Thoracic aorta (tissue), 2 donors: Measurements from ENCODE around the gene CPSF4L. TPM values are rescaled to one million over a fixed set of nuclear protein-coding genes. Genes with fewer than 3 reads are reported as not detected.

ENCODE experiments used
- ATAC-seq: fragments of 150-250 bp; one replicate; pipeline ENCODE4 v1.8.0; 2017; ENCODE audit warnings: low read depth; ENCODE audit not compliant: insufficient number of reproducible peaks, low FRiP score
- DNase-seq: peaks from one replicate; pipeline ENCODE4 v3.0.0-alpha.2; 2020; ENCODE audit warnings: low spot score
- H3K27ac ChIP-seq, 2 donors: fragments of 200-600 bp; sonication (generic); 1 replicate in 1 of 2; 2 replicates in 1 of 2; pipeline ENCODE4 v1.5.1; 2016; ENCODE audit warnings: mild to moderate bottlenecking in 2 of 2, moderate library complexity in 2 of 2
- H3K27me3 ChIP-seq: fragments of 200-600 bp; sonication (generic); replicated peaks from 2 replicates; pipeline ENCODE4 v1.6.0; 2016; ENCODE audit warnings: mild to moderate bottlenecking; ENCODE audit not compliant: insufficient read depth
- H3K36me3 ChIP-seq: fragments of 200-600 bp; sonication (generic); one replicate; pipeline ENCODE4 v1.5.1; 2016
- H3K4me1 ChIP-seq, 2 donors: fragments of 200-600 bp; sonication (generic); 1 replicate in 1 of 2; 2 replicates in 1 of 2; pipeline versions ENCODE4 v1.5.1 to v1.6.0; 2016; ENCODE audit warnings: low read depth in 2 of 2, mild to moderate bottlenecking in 1 of 2; ENCODE audit not compliant: control insufficient read depth in 1 of 2
- H3K4me3 ChIP-seq: fragments of 200-600 bp; sonication (generic); 2 replicates; pipeline ENCODE4 v1.5.1; 2016; ENCODE audit warnings: mild to moderate bottlenecking
- H3K9me3 ChIP-seq: fragments of 200-600 bp; sonication (generic); 2 replicates; pipeline ENCODE4 v1.5.1; 2016
- CTCF ChIP-seq: fragments of 200-600 bp; sonication (generic); IDR thresholded peaks from one replicate; pipeline ENCODE4 v1.5.1; 2019; ENCODE audit warnings: antibody characterized with exemption
- total RNA-seq, 2 donors: library from RNA; depleted of rRNA; stranded (reverse); fragments of >200 nt; gene quantifications; one replicate each; pipeline versions ENCODE4 v1.1.0 to v1.2.3, GENCODE V29; 2016

Gene CPSF4L
- total RNA-seq, 2 donors from 2014 or later = not detected

- no peak overlapping the region for H3K27ac ChIP-seq
- H3K36me3 ChIP-seq = peaks cover 4% of the 10 kb centered on the region
- no peak overlapping the region for H3K4me3 ChIP-seq
- no peak for DNase-seq
- ATAC-seq = no peak
- no peaks in the 10 kb centered on the region for H3K9me3 ChIP-seq
- no peak for TF ChIP-seq CTCF
- no peaks in the 10 kb centered on the region for H3K4me1 ChIP-seq
- no peaks in the 10 kb centered on the region for H3K27me3 ChIP-seq
Observed at GRCh38 chr17:73251871-73252270, 9.8 kb downstream of the CPSF4L start.

- no peaks in the 10 kb centered on the region for H3K27me3 ChIP-seq
- H3K27ac ChIP-seq = no peak overlapping the region
- H3K36me3 ChIP-seq = peaks cover 6% of the 10 kb centered on the region
- TF ChIP-seq CTCF = no peak
- ATAC-seq (no peak), DNase-seq (no peak)
- H3K4me1 ChIP-seq = no peaks in the 10 kb centered on the region
- no peak overlapping the region for H3K4me3 ChIP-seq
- H3K9me3 ChIP-seq = no peaks in the 10 kb centered on the region
Observed at GRCh38 chr17:73250851-73251640, 10.6 kb downstream of the CPSF4L start.

GRCh38 chr17:73249700-73250099 is 12.0 kb downstream of the CPSF4L start:
- Histone ChIP-seq H3K27me3 (no peaks in the 10 kb centered on the region), H3K27ac (no peak overlapping the region), H3K36me3 (peaks cover 6% of the 10 kb centered on the region), H3K4me3 (no peak overlapping the region), H3K9me3 (no peaks in the 10 kb centered on the region), H3K4me1 (no peaks in the 10 kb centered on the region)
- ATAC-seq (no peak), DNase-seq (no peak)
- no peak for TF ChIP-seq CTCF

- H3K9me3 ChIP-seq = no peaks in the 10 kb centered on the region
- no peak overlapping the region for H3K27ac ChIP-seq
- peaks cover 9% of the 10 kb centered on the region for H3K36me3 ChIP-seq
- H3K4me3 ChIP-seq = no peak overlapping the region
- TF ChIP-seq CTCF = no peak
- ATAC-seq (no peak), DNase-seq (no peak)
- H3K4me1 ChIP-seq = no peaks in the 10 kb centered on the region
- no peaks in the 10 kb centered on the region for H3K27me3 ChIP-seq
Observed at GRCh38 chr17:73248532-73248931, 13.1 kb downstream of the CPSF4L start.

GRCh38 chr17:73247726-73248125 is 14.0 kb downstream of the CPSF4L start:
- Histone ChIP-seq H3K9me3 (no peaks in the 10 kb centered on the region), H3K27ac (no peak overlapping the region), H3K4me1 (no peaks in the 10 kb centered on the region), H3K4me3 (no peak overlapping the region), H3K27me3 (no peaks in the 10 kb centered on the region), H3K36me3 (peaks cover 9% of the 10 kb centered on the region)
- DNase-seq = no peak
- ATAC-seq = no peak
- TF ChIP-seq CTCF = no peak
